HepG2 (cell line): Measurements from ENCODE around the gene NGEF. TPM values are rescaled to one million over a fixed set of nuclear protein-coding genes. Genes with fewer than 3 reads are reported as not detected.
A peak's percentile ranks its signal among the peaks of the same experiment; 100 is the strongest.

Experiments
- CBX5 ChIP-seq: sonication (generic); formaldehyde crosslinking; IDR thresholded peaks from 2 replicates; pipeline ENCODE4 v1.4.0; 2020; ENCODE audit warnings: missing genetic modification reagents, borderline replicate concordance
- E2F2 ChIP-seq: sonication (generic); formaldehyde crosslinking; IDR thresholded peaks from 2 replicates; pipeline ENCODE4 v1.4.0; 2020; ENCODE audit warnings: missing genetic modification reagents, borderline replicate concordance
- JUND ChIP-seq: sonication (generic); formaldehyde crosslinking; IDR thresholded peaks from 2 replicates; pipeline ENCODE4 v1.8.0; 2022; ENCODE audit warnings: mild to moderate bottlenecking, missing genetic modification reagents
- LCORL ChIP-seq, 2 experiments: fragments of 450-650 bp in 1 of 2; sonication (generic) in 1 of 2; formaldehyde crosslinking in 1 of 2; IDR thresholded peaks; 2 replicates each; pipeline versions ENCODE4 v1.5.0 to v1.6.1; 2017 to 2020; ENCODE audit warnings: antibody characterized with exemption in 1 of 2, missing genetic modification reagents in 1 of 2
- MTA3 ChIP-seq: sonication (generic); formaldehyde crosslinking; IDR thresholded peaks from 2 replicates; pipeline ENCODE4 v1.4.0; 2020; ENCODE audit warnings: missing genetic modification reagents
- MYC ChIP-seq: sonication (generic); formaldehyde crosslinking; IDR thresholded peaks from 2 replicates; pipeline ENCODE4 v1.9.0; 2021; ENCODE audit warnings: missing genetic modification reagents, borderline replicate concordance
- NONO ChIP-seq, 2 experiments: fragments of 450-650 bp in 1 of 2; sonication (generic) in 1 of 2; formaldehyde crosslinking in 1 of 2; IDR thresholded peaks in 1 of 2; conservative IDR thresholded peaks in 1 of 2; 2 replicates each; pipeline versions ENCODE4 v1.6.1 to v1.8.0; 2017 to 2022; ENCODE audit warnings: mild to moderate bottlenecking in 1 of 2, missing genetic modification reagents in 1 of 2, moderate library complexity in 1 of 2
- SIN3A ChIP-seq: IDR thresholded peaks from 2 replicates; pipeline ENCODE4 v1.6.1; 2011; ENCODE audit warnings: low read depth, mild to moderate bottlenecking, control low read depth, low read length, borderline replicate concordance
- ZNF230 ChIP-seq: sonication (generic); formaldehyde crosslinking; IDR thresholded peaks from 2 replicates; pipeline ENCODE4 v1.4.0; 2020; ENCODE audit warnings: mild to moderate bottlenecking, missing genetic modification reagents
- ZNF34 ChIP-seq: sonication (generic); formaldehyde crosslinking; IDR thresholded peaks from 2 replicates; pipeline ENCODE4 v1.4.0; 2020; ENCODE audit warnings: mild to moderate bottlenecking, missing genetic modification reagents, borderline replicate concordance
- ZNF343 ChIP-seq: sonication (generic); formaldehyde crosslinking; IDR thresholded peaks from 2 replicates; pipeline ENCODE4 v1.4.0; 2020; ENCODE audit warnings: mild to moderate bottlenecking, missing genetic modification reagents
- ZNF558 ChIP-seq: sonication (generic); formaldehyde crosslinking; IDR thresholded peaks from 2 replicates; pipeline ENCODE4 v1.9.0; 2022; ENCODE audit warnings: mild to moderate bottlenecking, missing genetic modification reagents, borderline replicate concordance
- ZNF703 ChIP-seq: sonication (generic); formaldehyde crosslinking; IDR thresholded peaks from 2 replicates; pipeline ENCODE4 v1.5.1; 2020; ENCODE audit warnings: missing genetic modification reagents, mild to moderate bottlenecking, moderate library complexity, borderline replicate concordance
- ZNF709 ChIP-seq: sonication (generic); formaldehyde crosslinking; IDR thresholded peaks from 2 replicates; pipeline ENCODE4 v1.5.0; 2020; ENCODE audit warnings: mild to moderate bottlenecking, missing genetic modification reagents
- ZSCAN22 ChIP-seq: sonication (generic); formaldehyde crosslinking; IDR thresholded peaks from 2 replicates; pipeline ENCODE4 v1.4.0; 2020; ENCODE audit warnings: mild to moderate bottlenecking, missing genetic modification reagents
- ZSCAN31 ChIP-seq: sonication (generic); formaldehyde crosslinking; IDR thresholded peaks from 2 replicates; pipeline ENCODE4 v1.5.0; 2020; ENCODE audit warnings: low read depth, mild to moderate bottlenecking, missing genetic modification reagents
- ZSCAN9 ChIP-seq: IDR thresholded peaks from 2 replicates; pipeline ENCODE4 v1.6.1; 2016; ENCODE audit warnings: borderline replicate concordance
- polyA plus RNA-seq, 8 experiments: library from polyadenylated mRNA; depleted of rRNA in 3 of 8; stranded (reverse) in 7 of 8; unstranded in 1 of 8; fragments of >200 nt; fragmentation: Illumina TruSeq in 4 of 8; extraction: Trizol in 4 of 8; gene quantifications; 2 replicates each; pipeline versions ENCODE4 v1.2.1 to v1.2.3, GENCODE V29; 2011 to 2016; ENCODE audit warnings: low read depth in 4 of 8, missing spikeins in 1 of 8, mixed read lengths in 1 of 8; ENCODE audit not compliant: insufficient read depth in 1 of 8
- total RNA-seq, 5 experiments: library from RNA; depleted of rRNA; stranded (reverse); fragments of >200 nt; fragmentation: Illumina TruSeq; extraction: Trizol; gene quantifications; 2 replicates each; pipeline ENCODE4 v1.2.3, GENCODE V29; 2016; ENCODE audit warnings: low read depth in 1 of 5
- TF ChIP-seq, protein P1 (sequence below): sonication (generic); formaldehyde crosslinking; IDR thresholded peaks from 2 replicates; pipeline ENCODE4 v1.8.1; 2023; ENCODE audit warnings: mild to moderate bottlenecking, inconsistent platforms, moderate library complexity, missing genetic modification reagents, borderline replicate concordance
- TF ChIP-seq, protein P2 (sequence below): IDR thresholded peaks from 2 replicates; pipeline ENCODE4 v1.6.1; 2016; ENCODE audit warnings: control low read depth
- TF ChIP-seq, protein P3 (sequence below): sonication (generic); formaldehyde crosslinking; conservative IDR thresholded peaks from 2 replicates; pipeline ENCODE4 v1.4.0; 2020; ENCODE audit warnings: missing genetic modification reagents

The NGEF gene
- total and polyA plus RNA-seq, 2 of the 13 experiments (the other 11 are each of a cell fraction or from before 2014, with no cell fraction given): 14.4 to 36.9 TPM

DNA sequence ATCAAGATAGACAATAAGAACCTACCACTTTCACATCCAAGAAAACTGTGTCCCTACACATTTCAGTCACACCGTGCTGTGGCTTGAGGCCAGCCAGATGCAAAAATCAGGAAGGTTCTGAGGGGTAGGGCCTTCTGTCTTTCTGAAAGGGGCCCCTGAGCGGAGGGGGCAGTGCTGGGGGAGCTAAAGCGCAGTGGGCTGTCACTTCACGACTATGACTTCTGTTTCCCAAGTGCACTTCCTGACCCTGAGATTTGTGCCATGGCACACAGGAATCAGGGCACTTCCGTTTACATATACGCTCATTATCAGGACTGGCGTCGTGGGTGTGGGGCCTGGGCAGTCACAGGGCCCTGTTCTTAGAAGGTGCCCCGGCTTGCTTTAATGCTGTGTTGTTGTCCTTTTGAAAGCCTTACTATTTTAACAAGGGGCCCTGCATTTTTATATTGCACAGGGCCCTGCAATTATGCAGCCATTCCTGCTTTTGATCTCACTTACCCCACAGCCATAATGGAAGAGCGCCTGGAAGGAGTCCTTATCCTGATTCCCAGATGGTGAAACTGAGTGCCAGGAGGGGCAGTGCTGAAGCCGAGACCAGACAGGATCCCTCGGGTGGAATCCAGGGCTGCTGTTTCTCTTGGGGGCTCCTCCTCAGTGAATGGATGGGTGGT is 620 bp downstream of the NGEF start (continued):
- TF ChIP-seq JUND (CRISPR knock-in tag) (no peak), ZSCAN31 (CRISPR knock-in tag) (peak; percentile 21; the same call in 1 of the 2 replicates), CBX5 (no peak), ZNF558 (CRISPR knock-in tag) (peak; percentile 73; the same call in 1 of the 2 replicates), ZNF230 (CRISPR knock-in tag) (no peak), MTA3 (CRISPR knock-in tag) (no peak), E2F2 (CRISPR knock-in tag) (no peak), ZNF34 (CRISPR knock-in tag) (no peak), NONO (IDR thresholded peaks at IDR 0.05) (no peak), NONO (CRISPR knock-in tag; conservative IDR thresholded peaks at IDR 0.05) (no peak), LCORL (IDR thresholded peaks at IDR 0.05) (no peak), LCORL (CRISPR knock-in tag; IDR thresholded peaks at IDR 0.05) (no peak), SIN3A (no peak), ZNF703 (CRISPR knock-in tag) (no peak), ZSCAN9 (CRISPR knock-in tag) (peak; percentile 11; the same call in 1 of the 2 replicates), ZNF709 (CRISPR knock-in tag) (no peak), ZNF343 (no peak), ZSCAN22 (no peak), MYC (CRISPR knock-in tag) (0 out of 2 replicates have a peak, but pooled peaks have one; percentile 22)
- TF ChIP-seq, protein P1, sequence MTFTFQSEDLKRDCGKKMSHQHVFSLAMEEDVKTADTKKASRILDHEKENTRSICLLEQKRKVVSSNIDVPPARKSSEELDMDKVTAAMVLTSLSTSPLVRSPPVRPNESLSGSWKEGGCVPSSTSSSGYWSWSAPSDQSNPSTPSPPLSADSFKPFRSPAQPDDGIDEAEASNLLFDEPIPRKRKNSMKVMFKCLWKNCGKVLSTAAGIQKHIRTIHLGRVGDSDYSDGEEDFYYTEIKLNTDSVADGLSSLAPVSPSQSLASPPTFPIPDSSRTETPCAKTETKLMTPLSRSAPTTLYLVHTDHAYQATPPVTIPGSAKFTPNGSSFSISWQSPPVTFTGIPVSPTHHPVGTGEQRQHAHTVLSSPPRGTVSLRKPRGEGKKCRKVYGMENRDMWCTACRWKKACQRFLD (CRISPR knock-in tag): no peak
- TF ChIP-seq, protein P2, sequence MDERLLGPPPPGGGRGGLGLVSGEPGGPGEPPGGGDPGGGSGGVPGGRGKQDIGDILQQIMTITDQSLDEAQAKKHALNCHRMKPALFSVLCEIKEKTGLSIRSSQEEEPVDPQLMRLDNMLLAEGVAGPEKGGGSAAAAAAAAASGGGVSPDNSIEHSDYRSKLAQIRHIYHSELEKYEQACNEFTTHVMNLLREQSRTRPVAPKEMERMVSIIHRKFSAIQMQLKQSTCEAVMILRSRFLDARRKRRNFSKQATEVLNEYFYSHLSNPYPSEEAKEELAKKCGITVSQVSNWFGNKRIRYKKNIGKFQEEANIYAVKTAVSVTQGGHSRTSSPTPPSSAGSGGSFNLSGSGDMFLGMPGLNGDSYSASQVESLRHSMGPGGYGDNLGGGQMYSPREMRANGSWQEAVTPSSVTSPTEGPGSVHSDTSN (CRISPR knock-in tag): no peak
- TF ChIP-seq, protein P3, sequence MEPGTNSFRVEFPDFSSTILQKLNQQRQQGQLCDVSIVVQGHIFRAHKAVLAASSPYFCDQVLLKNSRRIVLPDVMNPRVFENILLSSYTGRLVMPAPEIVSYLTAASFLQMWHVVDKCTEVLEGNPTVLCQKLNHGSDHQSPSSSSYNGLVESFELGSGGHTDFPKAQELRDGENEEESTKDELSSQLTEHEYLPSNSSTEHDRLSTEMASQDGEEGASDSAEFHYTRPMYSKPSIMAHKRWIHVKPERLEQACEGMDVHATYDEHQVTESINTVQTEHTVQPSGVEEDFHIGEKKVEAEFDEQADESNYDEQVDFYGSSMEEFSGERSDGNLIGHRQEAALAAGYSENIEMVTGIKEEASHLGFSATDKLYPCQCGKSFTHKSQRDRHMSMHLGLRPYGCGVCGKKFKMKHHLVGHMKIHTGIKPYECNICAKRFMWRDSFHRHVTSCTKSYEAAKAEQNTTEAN (CRISPR knock-in tag): peak; percentile 74
